ENCODE data around the gene ADNP. TPM values are rescaled to one million over a fixed set of nuclear protein-coding genes. Genes with fewer than 3 reads are reported as not detected.

ADNP gene
- total RNA-seq, 2 donors from 2014 or later = 32.5 to 61.4 TPM

- no peak for DNase-seq (ENCODE audit: low spot score)
- no peaks in the 10 kb centered on the region for H3K4me1 ChIP-seq (ENCODE audit: control insufficient read depth in 1 of 2, low read depth in 2 of 2)
- no peak overlapping the region for H3K4me3 ChIP-seq
- H3K36me3 ChIP-seq = no peaks in the 10 kb centered on the region
- no peaks in the 10 kb centered on the region for H3K27me3 ChIP-seq (replicated peaks; ENCODE audit: insufficient read depth)
- ATAC-seq (ENCODE audit: insufficient number of reproducible peaks, low FRiP score, low read depth) = no peak
- no peak overlapping the region for H3K27ac ChIP-seq
- no peaks in the 10 kb centered on the region for H3K9me3 ChIP-seq
- TF ChIP-seq, protein P1, sequence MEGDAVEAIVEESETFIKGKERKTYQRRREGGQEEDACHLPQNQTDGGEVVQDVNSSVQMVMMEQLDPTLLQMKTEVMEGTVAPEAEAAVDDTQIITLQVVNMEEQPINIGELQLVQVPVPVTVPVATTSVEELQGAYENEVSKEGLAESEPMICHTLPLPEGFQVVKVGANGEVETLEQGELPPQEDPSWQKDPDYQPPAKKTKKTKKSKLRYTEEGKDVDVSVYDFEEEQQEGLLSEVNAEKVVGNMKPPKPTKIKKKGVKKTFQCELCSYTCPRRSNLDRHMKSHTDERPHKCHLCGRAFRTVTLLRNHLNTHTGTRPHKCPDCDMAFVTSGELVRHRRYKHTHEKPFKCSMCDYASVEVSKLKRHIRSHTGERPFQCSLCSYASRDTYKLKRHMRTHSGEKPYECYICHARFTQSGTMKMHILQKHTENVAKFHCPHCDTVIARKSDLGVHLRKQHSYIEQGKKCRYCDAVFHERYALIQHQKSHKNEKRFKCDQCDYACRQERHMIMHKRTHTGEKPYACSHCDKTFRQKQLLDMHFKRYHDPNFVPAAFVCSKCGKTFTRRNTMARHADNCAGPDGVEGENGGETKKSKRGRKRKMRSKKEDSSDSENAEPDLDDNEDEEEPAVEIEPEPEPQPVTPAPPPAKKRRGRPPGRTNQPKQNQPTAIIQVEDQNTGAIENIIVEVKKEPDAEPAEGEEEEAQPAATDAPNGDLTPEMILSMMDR (IDR thresholded peaks at IDR 0.05) = no peak
Measured at GRCh38 chr20:50872560-50873425, 58.4 kb downstream of the ADNP start.

GRCh38 chr20:50870561-50871161 is 60.6 kb downstream of the ADNP start:
- Histone ChIP-seq H3K27me3 (replicated peaks; ENCODE audit: insufficient read depth) (no peaks in the 10 kb centered on the region), H3K9me3 (no peaks in the 10 kb centered on the region), H3K4me1 (ENCODE audit: control insufficient read depth in 1 of 2, low read depth in 2 of 2) (no peaks in the 10 kb centered on the region), H3K36me3 (no peaks in the 10 kb centered on the region), H3K4me3 (no peak overlapping the region), H3K27ac (no peak overlapping the region)
- TF ChIP-seq, protein P1 (IDR thresholded peaks at IDR 0.05) = no peak
- ATAC-seq (ENCODE audit: insufficient number of reproducible peaks, low FRiP score, low read depth) (no peak), DNase-seq (ENCODE audit: low spot score) (no peak)

DNA sequence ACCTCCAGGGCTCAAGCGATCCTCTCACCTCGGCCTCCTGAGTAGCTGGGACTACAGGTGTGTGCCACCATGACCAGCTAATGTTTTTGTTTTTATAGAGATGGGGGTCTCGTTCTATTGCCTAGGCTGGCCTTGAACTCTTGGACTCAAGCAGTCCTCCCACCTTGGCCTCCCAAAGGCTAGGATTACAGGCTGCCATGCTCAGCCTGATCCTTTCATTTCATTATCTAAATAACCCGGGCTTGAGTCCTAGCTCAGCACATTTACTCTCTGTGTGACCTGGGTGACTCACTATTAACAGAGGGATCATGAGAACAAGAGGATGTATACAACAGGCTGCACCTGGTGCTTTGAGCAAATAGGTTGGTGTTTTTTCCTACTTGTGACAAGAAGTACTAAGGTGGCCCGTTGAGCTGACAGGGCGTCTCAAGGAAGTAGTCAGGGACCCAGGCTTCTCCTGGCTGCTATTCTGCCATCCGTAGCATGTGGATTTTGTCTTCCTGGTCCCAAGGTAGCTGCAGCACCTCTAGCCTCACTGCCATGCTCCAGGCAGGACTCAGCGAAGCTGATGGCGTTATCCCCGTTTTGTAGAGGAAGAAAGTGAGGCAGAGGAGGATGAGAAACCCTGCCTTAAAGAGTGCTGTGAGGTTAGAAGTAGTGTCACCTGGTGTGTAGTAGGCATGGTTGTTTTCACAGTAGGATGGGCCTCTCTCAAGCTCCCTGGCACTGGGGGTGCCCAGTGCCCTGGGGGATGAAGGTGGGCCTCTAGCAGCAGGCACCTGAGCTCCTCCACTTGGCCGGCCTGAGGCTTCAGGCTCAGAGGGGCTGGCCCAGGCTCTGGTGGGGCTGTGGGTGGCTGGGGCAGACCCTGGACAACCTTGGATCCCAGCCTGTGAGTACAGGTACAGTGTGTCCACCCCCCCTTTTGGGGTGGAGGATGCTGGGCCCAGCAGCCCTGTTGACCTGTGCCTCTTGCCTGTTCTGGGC is 62.4 kb downstream of the ADNP start:
- H3K9me3 ChIP-seq = no peaks in the 10 kb centered on the region
- no peaks in the 10 kb centered on the region for H3K4me1 ChIP-seq (ENCODE audit: control insufficient read depth in 1 of 2, low read depth in 2 of 2)
- TF ChIP-seq, protein P1 (IDR thresholded peaks at IDR 0.05) = no peak
- DNase-seq (ENCODE audit: low spot score) = no peak
- no peak overlapping the region for H3K4me3 ChIP-seq
- no peak for ATAC-seq (ENCODE audit: insufficient number of reproducible peaks, low FRiP score, low read depth)
- no peak overlapping the region for H3K27ac ChIP-seq
- no peaks in the 10 kb centered on the region for H3K27me3 ChIP-seq (replicated peaks; ENCODE audit: insufficient read depth)
- no peaks in the 10 kb centered on the region for H3K36me3 ChIP-seq

- ATAC-seq (ENCODE audit: insufficient number of reproducible peaks, low FRiP score, low read depth) (no peak), DNase-seq (ENCODE audit: low spot score) (no peak)
- no peak overlapping the region for H3K27ac ChIP-seq
- H3K4me1 ChIP-seq (ENCODE audit: control insufficient read depth in 1 of 2, low read depth in 2 of 2) = no peaks in the 10 kb centered on the region
- no peaks in the 10 kb centered on the region for H3K9me3 ChIP-seq
- H3K36me3 ChIP-seq = no peaks in the 10 kb centered on the region
- no peak overlapping the region for H3K4me3 ChIP-seq
- TF ChIP-seq, protein P1 (IDR thresholded peaks at IDR 0.05) = no peak
- no peaks in the 10 kb centered on the region for H3K27me3 ChIP-seq (replicated peaks; ENCODE audit: insufficient read depth)
Measured at GRCh38 chr20:50867805-50868204, 63.4 kb downstream of the ADNP start.

All from thoracic aorta (tissue), 2 donors.